ENCODE results near the gene GAS2L2.

- TF ChIP-seq POLR2A (IDR thresholded peaks at IDR 0.05), result no peak
- TF ChIP-seq CTCF (IDR thresholded peaks at IDR 0.05), result no peak
Observed at GRCh38 chr17:35784895-35785294, 31.9 kb upstream of the GAS2L2 start.

Measured in breast epithelium (tissue), 3 donors.